Measurements from ENCODE around the gene LRP1B.

LRP1B gene

GRCh38 chr2:141906678-141907077 is 224.1 kb downstream of the LRP1B start:
- TF ChIP-seq CTCF (IDR thresholded peaks at IDR 0.05; ENCODE audit: insufficient read depth, low read depth, low read length, missing control alignments) = no peak
- no peak overlapping the region for H3K4me3 ChIP-seq (ENCODE audit: low read depth, low read length)
- DNase-seq (ENCODE audit: low read depth) = no peak

GRCh38 chr2:141900826-141901225 is 230.0 kb downstream of the LRP1B start:
- no peak for TF ChIP-seq CTCF (IDR thresholded peaks at IDR 0.05; ENCODE audit: insufficient read depth, low read depth, low read length, missing control alignments)
- DNase-seq (ENCODE audit: low read depth) = no peak
- no peak overlapping the region for H3K4me3 ChIP-seq (ENCODE audit: low read depth, low read length)

GRCh38 chr2:141899740-141900139 is 231.1 kb downstream of the LRP1B start:
- H3K4me3 ChIP-seq (ENCODE audit: low read depth, low read length) = no peak overlapping the region
- DNase-seq (ENCODE audit: low read depth) = no peak
- no peak for TF ChIP-seq CTCF (IDR thresholded peaks at IDR 0.05; ENCODE audit: insufficient read depth, low read depth, low read length, missing control alignments)

- DNase-seq (ENCODE audit: low read depth) = no peak
- no peak for TF ChIP-seq CTCF (IDR thresholded peaks at IDR 0.05; ENCODE audit: insufficient read depth, low read depth, low read length, missing control alignments)
- H3K4me3 ChIP-seq (ENCODE audit: low read depth, low read length) = no peak overlapping the region
These were observed 241.0 kb downstream of the LRP1B start for GRCh38 chr2:141889788-141890187.

- DNase-seq (ENCODE audit: low read depth) = no peak
- TF ChIP-seq CTCF (IDR thresholded peaks at IDR 0.05; ENCODE audit: insufficient read depth, low read depth, low read length, missing control alignments) = no peak
- no peak overlapping the region for H3K4me3 ChIP-seq (ENCODE audit: low read depth, low read length)
These were observed 241.7 kb downstream of the LRP1B start for GRCh38 chr2:141888987-141889555.

- no peak for DNase-seq (ENCODE audit: low read depth)
- H3K4me3 ChIP-seq (ENCODE audit: low read depth, low read length) = no peak overlapping the region
- no peak for TF ChIP-seq CTCF (IDR thresholded peaks at IDR 0.05; ENCODE audit: insufficient read depth, low read depth, low read length, missing control alignments)
These were observed 243.5 kb downstream of the LRP1B start for GRCh38 chr2:141887363-141887762.

GRCh38 chr2:141878016-141878415 is 252.8 kb downstream of the LRP1B start:
- TF ChIP-seq CTCF (IDR thresholded peaks at IDR 0.05; ENCODE audit: insufficient read depth, low read depth, low read length, missing control alignments) = no peak
- no peak overlapping the region for H3K4me3 ChIP-seq (ENCODE audit: low read depth, low read length)
- no peak for DNase-seq (ENCODE audit: low read depth)
